Right cardiac atrium (tissue), 5 donors: ENCODE results near the gene ZNF574. TPM values are rescaled to one million over a fixed set of nuclear protein-coding genes. Genes with fewer than 3 reads are reported as not detected.

ENCODE experiments used
- ATAC-seq, 2 donors: fragments of 200-7000 bp; cut with Tn5 transposase; one replicate each; pipeline versions ENCODE4 v1.8.0 to v1.9.1; 2020; ENCODE audit warnings: moderate library complexity in 2 of 2, mild to moderate bottlenecking in 1 of 2
- DNase-seq, 3 donors: peaks; one replicate each; pipeline ENCODE4 v3.0.0-alpha.2; 2020
- H3K27ac ChIP-seq: one replicate; pipeline ENCODE4 v1.5.1; 2013; ENCODE audit warnings: mild to moderate bottlenecking, low read length, control low read depth, moderate library complexity
- H3K27me3 ChIP-seq: one replicate; pipeline ENCODE4 v1.6.1; 2013; ENCODE audit not compliant: control insufficient read depth, insufficient read depth
- H3K4me1 ChIP-seq: one replicate; pipeline ENCODE4 v1.6.1; 2013; ENCODE audit warnings: low read length; ENCODE audit not compliant: control insufficient read depth, insufficient read depth
- H3K4me3 ChIP-seq: one replicate; pipeline ENCODE4 v1.5.1; 2013; ENCODE audit warnings: low read length, control low read depth
- H3K9me3 ChIP-seq: one replicate; pipeline ENCODE4 v1.6.1; 2013; ENCODE audit warnings: low read length; ENCODE audit not compliant: control insufficient read depth
- WGBS: extraction: QIAGEN DNeasy Blood & Tissue Kit; methylation state at CpG from one replicate; pipeline ENCODE4 v1.1.7; 2013; 5-methylcytosine and 5-hydroxymethylcytosine counted together
- intact Hi-C, 4 donors: fragments of 100-400 bp; cut with DNase I; formaldehyde crosslinking; loops; one replicate each; pipeline versions ENCODE4 v1.11.0 to v1.14.0; 2022 to 2023
- polyA plus RNA-seq: library from polyadenylated mRNA; stranded (reverse); fragments of 200-250 nt; gene quantifications from one replicate; pipeline ENCODE4 v1.2.3, GENCODE V29; 2013
- total RNA-seq, 4 donors: library from RNA; stranded (reverse); fragmentation: NEBNext Ultra II Directional; extraction: Animal tissue kit (Norgen Biotek cat#: 25700); gene quantifications; one replicate each; pipeline ENCODE4 v1.2.1, GENCODE V29; 2021
- donor health status: healthy with polysubstance abuse.
- donor health status: DM: no; HTN: yes; CAD: no.
- donor health status: DM: no; HTN: no; CAD: no.
- donor health status: DM: no; HTN: yes; CAD: no; lungs with severe emphysema.
- donor health status: DM: yes; HTN: yes; CAD: no.

Gene ZNF574
- total and polyA plus RNA-seq, 5 donors = 5.2 to 9.3 (median 8.4) TPM

DNA sequence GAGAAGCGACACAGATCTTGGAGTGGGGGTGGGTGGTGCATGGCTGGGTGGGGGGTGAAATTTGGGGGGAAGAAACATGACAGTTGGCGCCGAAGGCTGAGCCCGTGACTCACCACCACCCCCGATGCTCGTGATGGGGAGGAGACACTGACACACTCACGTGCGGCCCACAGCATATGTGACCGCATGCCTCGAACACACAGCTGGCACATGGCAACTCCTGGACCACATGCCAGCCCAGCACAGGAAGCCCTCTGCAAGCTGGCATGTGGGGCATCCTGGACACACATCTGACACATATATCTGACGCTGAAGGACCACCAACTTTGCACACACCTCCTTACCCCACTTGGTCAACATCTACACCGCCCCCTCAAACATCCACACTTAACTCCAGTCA, 4.7 kb upstream of the ZNF574 start:
- intact Hi-C loops = no loop called here

DNA sequence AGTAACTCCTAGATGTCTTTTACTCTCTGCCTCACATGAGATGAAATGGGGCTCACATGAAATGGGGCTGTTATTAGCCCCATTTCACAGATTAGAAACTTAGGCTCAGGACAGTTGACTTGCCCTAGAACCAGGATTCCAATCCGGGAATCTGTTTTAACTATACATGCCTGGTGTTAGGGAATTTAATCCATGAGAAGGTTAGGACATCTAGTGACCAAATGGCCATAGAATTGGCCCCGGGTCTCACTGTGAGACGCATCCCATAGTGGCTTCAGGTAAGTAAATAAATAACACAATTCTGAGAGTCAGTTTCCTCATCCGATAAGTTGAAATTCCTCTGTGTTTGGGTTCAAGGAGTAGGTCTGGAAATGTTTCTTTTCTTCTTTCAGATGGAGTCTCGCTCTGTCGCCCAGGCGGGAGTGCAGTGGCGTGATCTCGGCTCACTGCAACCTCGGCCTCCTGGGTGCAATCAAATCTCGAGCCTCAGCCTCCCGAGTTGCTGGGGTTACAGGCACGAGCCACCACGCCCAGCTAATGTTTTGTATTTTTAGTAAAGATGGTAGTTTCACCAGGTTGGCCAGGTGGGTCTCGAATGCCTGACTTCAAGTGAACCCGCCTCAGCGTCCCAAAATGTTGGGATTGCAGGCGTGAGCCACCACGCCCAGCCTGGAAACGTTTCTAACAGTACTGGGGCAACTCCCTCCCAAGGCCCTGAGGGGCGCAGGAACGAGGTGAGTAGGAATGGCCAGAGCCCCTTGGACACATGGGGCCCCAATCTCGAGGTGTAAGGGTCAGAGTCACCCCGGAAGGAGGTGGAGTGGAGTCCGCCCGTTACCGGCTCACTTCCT, 1.2 kb upstream of the ZNF574 start:
- intact Hi-C loops = no loop called here
- ATAC-seq = peak in 1 of 2 donors; percentile 4

More for the DNA sequence above, 4.7 kb upstream of the ZNF574 start:
- H3K9me3 ChIP-seq = no peaks in the 10 kb centered on the region
- no peak for DNase-seq
- H3K4me1 ChIP-seq = peaks cover 3% of the 10 kb centered on the region
- H3K27me3 ChIP-seq = no peaks in the 10 kb centered on the region
- no peak for ATAC-seq
- H3K27ac ChIP-seq = no peak overlapping the region
- 92% methylated on average over 12 of the region's 12 CpGs for WGBS
- H3K4me3 ChIP-seq = no peak overlapping the region

DNA sequence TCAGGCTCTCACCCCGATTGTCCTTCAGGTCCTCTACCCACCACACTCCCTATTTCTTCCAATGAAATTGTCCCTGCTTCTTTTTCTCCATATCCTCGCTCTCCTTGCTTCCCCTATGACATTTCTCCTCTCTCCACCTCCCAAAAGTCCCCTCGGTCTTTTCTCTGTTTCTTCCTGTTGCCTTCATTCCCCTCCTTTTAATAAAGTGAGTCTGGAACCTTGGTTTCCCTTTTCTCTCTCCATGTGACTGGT, 676 bp upstream of the ZNF574 start:
- ATAC-seq (no peak), DNase-seq (no peak)
- 6% methylated on average over 3 of the region's 3 CpGs for WGBS
- intact Hi-C loops = no loop called here
- Histone ChIP-seq H3K27ac (peak overlapping the region; percentile 96), H3K4me1 (no peaks in the 10 kb centered on the region), H3K27me3 (no peaks in the 10 kb centered on the region), H3K4me3 (peak overlapping the region; percentile 64), H3K9me3 (no peaks in the 10 kb centered on the region)

More for the DNA sequence above, 1.2 kb upstream of the ZNF574 start:
- H3K9me3 ChIP-seq = no peaks in the 10 kb centered on the region
- H3K27ac ChIP-seq = peak overlapping the region; percentile 96
- H3K27me3 ChIP-seq = no peaks in the 10 kb centered on the region
- no peak for DNase-seq
- 67% methylated on average over 27 of the region's 27 CpGs for WGBS
- no peaks in the 10 kb centered on the region for H3K4me1 ChIP-seq
- peak overlapping the region; percentile 64 for H3K4me3 ChIP-seq

DNA sequence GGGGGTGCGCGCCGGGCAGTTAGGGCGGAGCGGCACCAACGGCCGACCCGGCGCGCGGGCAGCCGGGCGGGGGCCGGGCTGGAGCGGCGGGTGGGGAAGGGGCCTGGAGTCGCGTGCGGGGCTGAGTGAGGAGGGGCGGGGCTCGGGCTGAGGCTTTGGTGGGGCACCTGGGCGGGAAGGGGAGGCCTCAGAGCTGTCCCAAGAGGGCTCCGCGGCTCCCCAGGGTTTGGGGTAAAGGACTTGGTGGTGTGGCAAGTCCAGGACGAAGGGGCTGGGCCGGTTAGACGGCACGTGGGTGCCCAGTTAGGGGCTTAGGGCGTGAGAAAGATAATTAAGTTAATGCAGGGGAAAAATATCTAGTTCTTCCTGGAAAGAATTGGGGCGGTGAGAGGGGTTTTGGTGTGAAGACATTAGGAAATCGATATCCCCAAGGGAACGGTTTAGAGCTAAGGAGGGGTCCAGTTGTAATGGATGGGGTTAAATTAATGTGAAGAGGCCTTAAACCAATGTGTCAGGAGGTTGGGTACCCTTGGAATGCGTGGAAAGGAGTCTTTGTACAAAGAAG, 496 bp downstream of the ZNF574 start:
- intact Hi-C loops = no loop called here
- H3K4me3 ChIP-seq = peak overlapping the region; percentile 98
- ATAC-seq (no peak), DNase-seq (peak in 2 of 3 donors; percentile 59 to 83)
- no peaks in the 10 kb centered on the region for H3K27me3 ChIP-seq
- no peaks in the 10 kb centered on the region for H3K4me1 ChIP-seq
- under 1% methylated on average over 33 of the region's 33 CpGs for WGBS
- H3K27ac ChIP-seq = peak overlapping the region; percentile 89
- no peaks in the 10 kb centered on the region for H3K9me3 ChIP-seq

DNA sequence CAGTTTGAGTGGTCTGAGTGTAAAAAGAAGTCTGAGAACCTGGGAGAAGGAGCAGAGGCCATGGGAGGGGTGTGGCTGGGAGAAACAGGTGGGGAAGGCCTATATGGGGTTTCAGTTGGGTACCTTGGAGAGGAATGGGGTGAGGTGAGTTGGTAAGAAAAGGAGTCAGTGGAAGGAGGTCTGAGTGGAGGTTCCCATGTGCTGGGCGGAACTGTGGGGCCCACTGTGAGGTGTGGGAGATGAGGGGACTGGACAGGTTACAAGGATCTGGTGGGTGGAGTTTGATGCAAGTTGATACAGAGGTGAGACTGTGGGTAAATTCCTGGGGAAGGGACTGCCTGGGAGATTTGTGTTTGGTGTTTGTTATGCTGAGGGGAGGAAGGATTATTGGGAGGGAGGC, 2.1 kb downstream of the ZNF574 start:
- WGBS = 89% methylated on average over 1 of the region's 1 CpG
- intact Hi-C loops = no loop called here
- H3K4me1 ChIP-seq = no peaks in the 10 kb centered on the region
- H3K4me3 ChIP-seq = no peak overlapping the region
- H3K9me3 ChIP-seq = no peaks in the 10 kb centered on the region
- DNase-seq = no peak
- no peaks in the 10 kb centered on the region for H3K27me3 ChIP-seq
- ATAC-seq = no peak
- H3K27ac ChIP-seq = no peak overlapping the region

DNA sequence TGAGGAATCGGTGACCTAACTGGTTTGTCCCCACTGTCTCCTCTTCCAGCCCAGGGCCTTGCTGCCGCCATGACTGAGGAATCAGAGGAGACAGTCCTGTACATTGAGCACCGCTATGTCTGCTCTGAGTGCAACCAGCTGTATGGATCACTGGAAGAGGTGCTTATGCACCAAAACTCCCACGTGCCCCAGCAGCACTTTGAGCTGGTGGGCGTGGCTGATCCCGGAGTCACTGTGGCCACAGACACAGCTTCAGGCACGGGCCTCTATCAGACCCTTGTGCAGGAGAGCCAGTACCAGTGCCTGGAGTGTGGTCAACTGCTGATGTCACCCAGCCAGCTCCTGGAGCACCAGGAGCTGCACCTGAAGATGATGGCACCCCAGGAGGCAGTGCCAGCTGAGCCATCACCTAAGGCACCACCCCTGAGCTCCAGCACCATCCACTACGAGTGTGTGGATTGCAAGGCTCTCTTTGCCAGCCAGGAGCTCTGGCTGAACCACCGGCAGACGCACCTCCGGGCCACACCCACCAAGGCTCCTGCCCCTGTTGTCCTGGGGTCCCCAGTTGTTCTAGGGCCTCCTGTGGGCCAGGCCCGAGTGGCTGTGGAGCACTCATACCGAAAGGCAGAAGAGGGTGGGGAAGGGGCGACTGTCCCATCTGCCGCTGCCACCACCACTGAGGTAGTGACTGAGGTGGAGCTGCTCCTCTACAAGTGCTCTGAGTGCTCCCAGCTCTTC, 2.7 kb downstream of the ZNF574 start:
- no peak for DNase-seq
- H3K4me3 ChIP-seq = no peak overlapping the region
- H3K9me3 ChIP-seq = no peaks in the 10 kb centered on the region
- WGBS = 77% methylated on average over 15 of the region's 15 CpGs
- H3K4me1 ChIP-seq = no peaks in the 10 kb centered on the region
- no peak for ATAC-seq
- intact Hi-C loops = no loop called here
- no peak overlapping the region for H3K27ac ChIP-seq
- no peaks in the 10 kb centered on the region for H3K27me3 ChIP-seq

DNA sequence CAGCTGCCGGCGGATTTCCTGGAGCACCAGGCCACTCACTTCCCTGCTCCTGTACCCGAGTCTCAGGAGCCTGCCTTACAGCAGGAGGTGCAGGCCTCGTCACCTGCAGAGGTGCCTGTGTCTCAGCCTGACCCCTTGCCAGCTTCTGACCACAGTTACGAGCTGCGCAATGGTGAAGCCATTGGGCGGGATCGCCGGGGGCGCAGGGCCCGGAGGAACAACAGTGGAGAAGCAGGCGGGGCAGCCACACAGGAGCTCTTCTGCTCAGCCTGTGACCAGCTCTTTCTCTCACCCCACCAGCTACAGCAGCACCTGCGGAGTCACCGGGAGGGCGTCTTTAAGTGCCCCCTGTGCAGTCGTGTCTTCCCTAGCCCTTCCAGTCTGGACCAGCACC, 3.3 kb downstream of the ZNF574 start:
- DNase-seq (no peak), ATAC-seq (no peak)
- Histone ChIP-seq H3K27me3 (no peaks in the 10 kb centered on the region), H3K27ac (no peak overlapping the region), H3K4me1 (no peaks in the 10 kb centered on the region), H3K9me3 (no peaks in the 10 kb centered on the region), H3K4me3 (no peak overlapping the region)
- intact Hi-C loops = no loop called here
- WGBS = 88% methylated on average over 16 of the region's 16 CpGs

DNA sequence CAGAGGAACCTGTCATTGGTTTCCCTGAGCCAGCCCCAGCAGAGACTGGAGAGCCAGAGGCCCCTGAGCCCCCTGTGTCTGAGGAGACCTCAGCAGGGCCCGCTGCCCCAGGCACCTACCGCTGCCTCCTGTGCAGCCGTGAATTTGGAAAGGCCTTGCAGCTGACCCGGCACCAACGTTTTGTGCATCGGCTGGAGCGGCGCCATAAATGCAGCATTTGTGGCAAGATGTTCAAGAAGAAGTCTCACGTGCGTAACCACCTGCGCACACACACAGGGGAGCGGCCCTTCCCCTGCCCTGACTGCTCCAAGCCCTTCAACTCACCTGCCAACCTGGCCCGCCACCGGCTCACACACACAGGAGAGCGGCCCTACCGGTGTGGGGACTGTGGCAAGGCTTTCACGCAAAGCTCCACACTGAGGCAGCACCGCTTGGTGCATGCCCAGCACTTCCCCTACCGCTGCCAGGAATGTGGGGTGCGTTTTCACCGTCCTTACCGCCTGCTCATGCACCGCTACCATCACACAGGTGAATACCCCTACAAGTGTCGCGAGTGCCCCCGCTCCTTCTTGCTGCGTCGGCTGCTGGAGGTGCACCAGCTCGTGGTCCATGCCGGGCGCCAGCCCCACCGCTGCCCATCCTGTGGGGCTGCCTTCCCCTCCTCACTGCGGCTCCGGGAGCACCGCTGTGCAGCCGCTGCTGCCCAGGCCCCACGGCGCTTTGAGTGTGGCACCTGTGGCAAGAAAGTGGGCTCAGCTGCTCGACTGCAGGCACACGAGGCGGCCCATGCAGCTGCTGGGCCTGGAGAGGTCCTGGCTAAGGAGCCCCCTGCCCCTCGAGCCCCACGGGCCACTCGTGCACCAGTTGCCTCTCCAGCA, 4.2 kb downstream of the ZNF574 start:
- H3K4me3 ChIP-seq = no peak overlapping the region
- H3K27ac ChIP-seq = no peak overlapping the region
- H3K4me1 ChIP-seq = no peaks in the 10 kb centered on the region
- ATAC-seq = no peak
- 93% methylated on average over 44 of the region's 44 CpGs for WGBS
- no peak for DNase-seq
- no peaks in the 10 kb centered on the region for H3K27me3 ChIP-seq
- no peaks in the 10 kb centered on the region for H3K9me3 ChIP-seq
- intact Hi-C loops = no loop called here

DNA sequence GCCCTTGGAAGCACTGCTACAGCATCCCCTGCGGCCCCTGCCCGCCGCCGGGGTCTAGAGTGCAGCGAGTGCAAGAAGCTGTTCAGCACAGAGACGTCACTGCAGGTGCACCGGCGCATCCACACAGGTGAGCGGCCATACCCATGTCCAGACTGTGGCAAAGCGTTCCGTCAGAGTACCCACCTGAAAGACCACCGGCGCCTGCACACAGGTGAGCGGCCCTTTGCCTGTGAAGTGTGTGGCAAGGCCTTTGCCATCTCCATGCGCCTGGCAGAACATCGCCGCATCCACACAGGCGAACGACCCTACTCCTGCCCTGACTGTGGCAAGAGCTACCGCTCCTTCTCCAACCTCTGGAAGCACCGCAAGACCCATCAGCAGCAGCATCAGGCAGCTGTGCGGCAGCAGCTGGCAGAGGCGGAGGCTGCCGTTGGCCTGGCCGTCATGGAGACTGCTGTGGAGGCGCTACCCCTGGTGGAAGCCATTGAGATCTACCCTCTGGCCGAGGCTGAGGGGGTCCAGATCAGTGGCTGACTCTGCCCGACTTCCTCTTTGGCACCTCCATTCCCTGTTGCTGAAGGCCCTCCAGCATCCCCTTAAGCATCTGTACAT, 4.9 kb downstream of the ZNF574 start:
- intact Hi-C loops = no loop called here
- 92% methylated on average over 28 of the region's 28 CpGs for WGBS
- DNase-seq (no peak), ATAC-seq (no peak)
- no peaks in the 10 kb centered on the region for H3K27me3 ChIP-seq
- no peaks in the 10 kb centered on the region for H3K9me3 ChIP-seq
- no peak overlapping the region for H3K4me3 ChIP-seq
- no peaks in the 10 kb centered on the region for H3K4me1 ChIP-seq
- H3K27ac ChIP-seq = no peak overlapping the region

DNA sequence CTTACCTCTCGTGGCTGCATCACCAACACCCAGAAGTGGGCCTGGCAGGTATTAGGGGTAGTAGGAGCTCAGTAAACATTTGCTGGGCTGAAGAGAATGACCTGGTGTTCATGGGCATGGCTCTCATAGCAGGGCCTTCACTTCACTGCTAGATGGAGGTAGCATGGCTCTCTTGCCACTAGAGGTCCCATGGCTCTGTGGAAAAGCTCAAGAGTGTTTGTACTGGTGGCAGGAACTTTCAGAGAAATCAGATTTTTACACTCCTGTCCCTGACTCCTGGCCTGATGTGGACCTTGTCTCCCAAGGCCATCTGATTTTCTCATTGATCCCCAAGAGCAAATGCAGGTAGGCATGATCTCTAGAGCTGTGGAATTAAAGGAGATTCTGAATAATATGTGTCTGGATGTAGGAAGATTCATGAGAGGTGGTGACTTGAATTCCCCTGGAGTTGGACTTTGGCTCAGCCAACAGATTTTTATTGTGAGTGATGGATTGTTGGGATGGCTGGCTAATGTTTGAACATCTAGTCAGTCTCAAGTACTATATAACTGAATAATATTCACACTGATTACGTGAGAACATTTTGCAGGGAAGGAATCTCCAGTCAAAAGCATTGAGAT, 5.7 kb downstream of the ZNF574 start:
- DNase-seq = no peak
- Histone ChIP-seq H3K4me1 (no peaks in the 10 kb centered on the region), H3K9me3 (no peaks in the 10 kb centered on the region), H3K27me3 (no peaks in the 10 kb centered on the region), H3K27ac (no peak overlapping the region), H3K4me3 (no peak overlapping the region)
- intact Hi-C loops = no loop called here
- 84% methylated on average over 2 of the region's 2 CpGs for WGBS
- no peak for ATAC-seq
